OCI-LY1 (cell line): Measurements from ENCODE around the gene FTCD.

ENCODE experiments used
- EZH2 ChIP-seq: fragments of 200-600 bp; sonication (generic), shearing (Covaris generic); IDR thresholded peaks from 2 replicates; pipeline ENCODE4 v1.8.0; 2017; ENCODE audit warnings: borderline replicate concordance, mixed run types, mild to moderate bottlenecking, antibody characterized with exemption, low read length, moderate library complexity, mixed read lengths
- TF ChIP-seq, protein P1 (sequence below): fragments of 200-600 bp; sonication (generic), shearing (Covaris generic); IDR thresholded peaks from 2 replicates; pipeline ENCODE4 v1.5.1; 2017; ENCODE audit warnings: mild to moderate bottlenecking, antibody characterized with exemption, low read length, moderate library complexity, mixed read lengths

DNA sequence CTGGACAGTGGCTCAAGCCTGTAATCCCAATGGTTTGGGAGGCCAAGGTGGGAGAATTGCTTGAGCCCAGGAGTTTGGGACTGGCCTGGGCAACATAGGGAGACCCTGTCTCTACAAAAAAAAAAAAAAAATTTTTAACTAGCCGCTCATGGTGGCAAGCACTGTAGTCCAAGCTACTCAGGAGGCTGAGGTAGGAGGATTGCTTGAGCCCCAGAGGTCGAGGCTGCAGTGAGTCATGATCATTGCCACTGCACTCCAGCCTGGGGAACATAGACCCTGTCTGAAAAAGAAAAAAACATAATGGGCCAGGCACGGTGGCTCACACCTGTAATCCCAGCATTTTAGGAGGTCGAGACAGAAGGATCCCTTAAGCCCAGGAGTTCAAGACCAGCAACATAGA, 23.6 kb upstream of the FTCD start:
- TF ChIP-seq, protein P1, sequence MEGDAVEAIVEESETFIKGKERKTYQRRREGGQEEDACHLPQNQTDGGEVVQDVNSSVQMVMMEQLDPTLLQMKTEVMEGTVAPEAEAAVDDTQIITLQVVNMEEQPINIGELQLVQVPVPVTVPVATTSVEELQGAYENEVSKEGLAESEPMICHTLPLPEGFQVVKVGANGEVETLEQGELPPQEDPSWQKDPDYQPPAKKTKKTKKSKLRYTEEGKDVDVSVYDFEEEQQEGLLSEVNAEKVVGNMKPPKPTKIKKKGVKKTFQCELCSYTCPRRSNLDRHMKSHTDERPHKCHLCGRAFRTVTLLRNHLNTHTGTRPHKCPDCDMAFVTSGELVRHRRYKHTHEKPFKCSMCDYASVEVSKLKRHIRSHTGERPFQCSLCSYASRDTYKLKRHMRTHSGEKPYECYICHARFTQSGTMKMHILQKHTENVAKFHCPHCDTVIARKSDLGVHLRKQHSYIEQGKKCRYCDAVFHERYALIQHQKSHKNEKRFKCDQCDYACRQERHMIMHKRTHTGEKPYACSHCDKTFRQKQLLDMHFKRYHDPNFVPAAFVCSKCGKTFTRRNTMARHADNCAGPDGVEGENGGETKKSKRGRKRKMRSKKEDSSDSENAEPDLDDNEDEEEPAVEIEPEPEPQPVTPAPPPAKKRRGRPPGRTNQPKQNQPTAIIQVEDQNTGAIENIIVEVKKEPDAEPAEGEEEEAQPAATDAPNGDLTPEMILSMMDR = no peak
- no peak for TF ChIP-seq EZH2
